Measurements from ENCODE around the gene NFATC2. TPM values are rescaled to one million over a fixed set of nuclear protein-coding genes. Genes with fewer than 3 reads are reported as not detected.
"Not testable (repeated sequence)": the region's sequence is repeated elsewhere in the genome, so short reads cannot be mapped to it uniquely, and the experiment has no call there.

Gene NFATC2
- total RNA-seq, 1 donor from 2014 or later = 1.9 TPM

GRCh38 chr20:51467956-51468626, 74.4 kb downstream of the NFATC2 start:
- DNase-seq (ENCODE audit: low read depth) = no peak
- no peak overlapping the region for H3K4me3 ChIP-seq (ENCODE audit: low read depth, low read length)
- TF ChIP-seq, protein P1, sequence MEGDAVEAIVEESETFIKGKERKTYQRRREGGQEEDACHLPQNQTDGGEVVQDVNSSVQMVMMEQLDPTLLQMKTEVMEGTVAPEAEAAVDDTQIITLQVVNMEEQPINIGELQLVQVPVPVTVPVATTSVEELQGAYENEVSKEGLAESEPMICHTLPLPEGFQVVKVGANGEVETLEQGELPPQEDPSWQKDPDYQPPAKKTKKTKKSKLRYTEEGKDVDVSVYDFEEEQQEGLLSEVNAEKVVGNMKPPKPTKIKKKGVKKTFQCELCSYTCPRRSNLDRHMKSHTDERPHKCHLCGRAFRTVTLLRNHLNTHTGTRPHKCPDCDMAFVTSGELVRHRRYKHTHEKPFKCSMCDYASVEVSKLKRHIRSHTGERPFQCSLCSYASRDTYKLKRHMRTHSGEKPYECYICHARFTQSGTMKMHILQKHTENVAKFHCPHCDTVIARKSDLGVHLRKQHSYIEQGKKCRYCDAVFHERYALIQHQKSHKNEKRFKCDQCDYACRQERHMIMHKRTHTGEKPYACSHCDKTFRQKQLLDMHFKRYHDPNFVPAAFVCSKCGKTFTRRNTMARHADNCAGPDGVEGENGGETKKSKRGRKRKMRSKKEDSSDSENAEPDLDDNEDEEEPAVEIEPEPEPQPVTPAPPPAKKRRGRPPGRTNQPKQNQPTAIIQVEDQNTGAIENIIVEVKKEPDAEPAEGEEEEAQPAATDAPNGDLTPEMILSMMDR (conservative IDR thresholded peaks at IDR 0.05; ENCODE audit: low read depth, low read length) = no peak

- TF ChIP-seq, protein P1 (conservative IDR thresholded peaks at IDR 0.05; ENCODE audit: low read depth, low read length) = no peak
- H3K4me3 ChIP-seq (ENCODE audit: low read depth, low read length) = no peak overlapping the region
- no peak for DNase-seq (ENCODE audit: low read depth)
These were observed 78.5 kb downstream of the NFATC2 start for GRCh38 chr20:51463998-51464397.

DNA sequence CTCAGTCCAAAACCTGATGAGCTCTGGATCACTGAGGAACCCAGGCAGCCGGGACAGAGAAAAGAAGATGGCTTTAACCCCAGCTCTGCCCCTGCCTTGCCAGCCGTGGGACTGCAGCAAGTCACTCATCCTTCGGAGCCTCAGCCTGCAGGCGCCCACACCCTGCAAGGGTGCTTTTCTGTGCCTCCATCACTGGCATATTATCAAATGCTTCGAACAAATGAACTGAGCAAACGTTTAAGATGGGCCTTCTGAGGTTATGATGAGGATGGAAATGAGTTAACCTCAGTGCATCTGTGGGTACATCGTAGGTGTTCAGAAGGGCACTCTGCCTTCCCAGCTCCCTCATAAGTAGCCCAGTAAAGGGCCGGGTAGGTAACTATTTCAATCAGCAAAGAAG, 79.0 kb downstream of the NFATC2 start:
- TF ChIP-seq, protein P1 (conservative IDR thresholded peaks at IDR 0.05; ENCODE audit: low read depth, low read length) = no peak
- DNase-seq (ENCODE audit: low read depth) = no peak
- no peak overlapping the region for H3K4me3 ChIP-seq (ENCODE audit: low read depth, low read length)

DNA sequence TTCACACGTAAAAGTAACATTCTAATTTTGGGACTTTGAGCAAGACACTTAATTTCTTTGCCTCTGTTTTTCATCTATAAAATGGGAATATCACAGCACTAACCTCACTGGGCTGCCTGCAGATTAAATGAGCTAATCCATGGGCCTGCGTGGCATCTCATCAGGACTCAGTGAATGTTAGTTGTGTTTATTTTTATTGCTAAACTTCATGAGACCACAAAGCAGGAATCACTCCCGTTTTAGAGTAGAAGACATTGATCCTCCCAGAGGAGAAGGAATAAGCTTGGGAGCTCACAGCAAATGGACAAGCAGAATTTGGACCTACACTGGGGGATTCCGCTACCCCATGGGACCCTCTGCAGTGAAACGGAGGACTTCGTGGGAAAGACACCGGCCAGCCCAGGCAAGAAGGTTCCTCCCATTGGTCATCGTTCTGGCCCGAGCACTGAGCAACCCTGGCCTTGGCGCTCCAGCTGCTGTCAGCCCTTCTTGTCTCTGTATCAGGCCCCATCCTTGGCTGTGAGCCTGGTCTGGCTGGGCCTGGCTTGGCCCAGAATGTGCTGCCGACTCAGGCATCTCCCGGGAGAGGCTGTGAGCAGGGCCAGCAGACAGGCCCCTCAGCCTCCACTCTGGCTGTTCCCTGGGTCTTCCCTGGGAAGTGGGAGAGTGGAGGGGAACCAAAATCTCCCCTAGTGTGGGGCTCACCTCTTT, 79.8 kb downstream of the NFATC2 start:
- no peak overlapping the region for H3K4me3 ChIP-seq (ENCODE audit: low read depth, low read length)
- DNase-seq (ENCODE audit: low read depth) = no peak
- TF ChIP-seq, protein P1 (conservative IDR thresholded peaks at IDR 0.05; ENCODE audit: low read depth, low read length) = no peak

GRCh38 chr20:51461846-51462245, 80.7 kb downstream of the NFATC2 start:
- DNase-seq (ENCODE audit: low read depth); H3K4me3 ChIP-seq (ENCODE audit: low read depth, low read length): not testable (repeated sequence)

DNA sequence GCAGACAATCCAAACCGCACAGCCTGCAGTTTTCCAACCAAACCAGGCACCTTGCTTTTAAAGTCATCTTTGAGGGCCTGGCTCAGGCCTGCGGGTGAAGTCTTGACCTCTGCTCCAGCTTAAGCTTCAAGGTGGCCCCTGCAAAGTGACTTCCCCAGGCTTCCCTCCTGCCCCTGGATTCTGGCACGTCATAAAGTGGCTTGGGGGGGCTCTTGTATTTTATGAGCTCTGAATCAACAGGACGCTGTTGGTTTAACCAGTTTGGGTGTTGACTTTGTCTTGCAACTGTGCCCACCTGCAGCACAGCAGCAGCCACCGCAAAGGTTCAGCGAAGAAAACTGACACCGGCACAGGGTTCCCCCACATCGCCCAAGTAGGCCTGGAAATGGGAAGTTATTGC, 81.2 kb downstream of the NFATC2 start:
- TF ChIP-seq, protein P1 (conservative IDR thresholded peaks at IDR 0.05; ENCODE audit: low read depth, low read length) = no peak
- H3K4me3 ChIP-seq (ENCODE audit: low read depth, low read length) = no peak overlapping the region
- DNase-seq (ENCODE audit: low read depth) = no peak

- TF ChIP-seq, protein P1 (conservative IDR thresholded peaks at IDR 0.05; ENCODE audit: low read depth, low read length) = no peak
- DNase-seq (ENCODE audit: low read depth) = no peak
- H3K4me3 ChIP-seq (ENCODE audit: low read depth, low read length) = no peak overlapping the region
These were observed 81.8 kb downstream of the NFATC2 start for GRCh38 chr20:51460569-51461265.

All from epithelial cell of proximal tubule (primary cell).